ENCODE data around the gene ZBTB42.
A peak's percentile ranks its signal among the peaks of the same experiment; 100 is the strongest.

Gene ZBTB42

DNA sequence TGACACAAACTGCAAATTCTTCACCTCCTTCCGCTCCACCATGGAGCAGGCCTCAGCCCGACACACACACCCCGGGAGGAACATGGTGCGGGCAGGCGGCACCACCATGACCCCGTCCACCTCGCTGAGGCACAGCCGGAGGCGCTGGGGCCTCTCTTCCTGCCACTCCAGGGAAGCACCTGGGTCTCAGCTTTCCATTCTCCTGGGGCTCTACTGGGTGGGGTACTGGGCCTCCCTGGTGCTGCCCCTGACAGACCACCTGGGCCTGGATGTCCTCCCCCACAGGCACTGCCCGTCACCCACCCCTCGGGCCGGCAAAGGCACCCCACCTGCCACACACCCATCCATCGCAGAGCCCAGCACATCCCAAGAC is 15.2 kb upstream of the ZBTB42 start:
- H3K9me3 Mint-ChIP-seq = no peaks in the 10 kb centered on the region
- no peak overlapping the region for H3K4me3 Mint-ChIP-seq
- H3K36me3 Mint-ChIP-seq = peaks cover 15% of the 10 kb centered on the region
- DNase-seq (ENCODE audit: low spot score in 2 of 2) = no peak
- ATAC-seq = no peak
- H3K27ac Mint-ChIP-seq = peak overlapping the region; percentile 81
- peaks cover 21% of the 10 kb centered on the region for H3K4me1 Mint-ChIP-seq

DNA sequence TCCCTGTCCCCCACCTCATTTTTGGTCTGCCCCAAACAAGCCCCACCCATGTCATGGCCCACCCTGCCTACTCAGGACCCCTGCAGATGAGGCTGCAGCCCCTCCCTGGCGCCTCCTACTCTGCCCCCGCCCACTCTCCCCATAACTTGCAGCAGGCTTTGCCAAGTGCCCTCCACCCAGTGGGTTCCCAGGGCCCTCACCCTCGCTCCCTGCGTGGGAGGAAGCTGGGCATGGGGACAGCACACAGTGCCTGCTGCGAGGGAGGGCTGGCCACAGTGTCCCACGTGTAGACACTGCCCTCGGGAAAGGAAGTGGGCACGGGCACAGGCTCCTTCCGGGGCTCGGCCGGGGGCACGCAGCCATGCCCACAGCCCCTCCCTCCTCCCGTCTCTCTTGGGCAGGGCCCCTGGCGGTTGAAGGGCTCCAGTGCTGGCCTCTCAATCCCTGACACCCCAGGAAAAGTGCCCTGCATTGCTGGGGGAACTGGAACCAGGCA is 14.8 kb upstream of the ZBTB42 start:
- Mint-ChIP-seq H3K4me3 (no peak overlapping the region), H3K9me3 (no peaks in the 10 kb centered on the region), H3K4me1 (peaks cover 26% of the 10 kb centered on the region), H3K27ac (peak overlapping the region; percentile 81), H3K36me3 (peaks cover 16% of the 10 kb centered on the region)
- DNase-seq (ENCODE audit: low spot score in 2 of 2) (no peak), ATAC-seq (peak; percentile 41)

DNA sequence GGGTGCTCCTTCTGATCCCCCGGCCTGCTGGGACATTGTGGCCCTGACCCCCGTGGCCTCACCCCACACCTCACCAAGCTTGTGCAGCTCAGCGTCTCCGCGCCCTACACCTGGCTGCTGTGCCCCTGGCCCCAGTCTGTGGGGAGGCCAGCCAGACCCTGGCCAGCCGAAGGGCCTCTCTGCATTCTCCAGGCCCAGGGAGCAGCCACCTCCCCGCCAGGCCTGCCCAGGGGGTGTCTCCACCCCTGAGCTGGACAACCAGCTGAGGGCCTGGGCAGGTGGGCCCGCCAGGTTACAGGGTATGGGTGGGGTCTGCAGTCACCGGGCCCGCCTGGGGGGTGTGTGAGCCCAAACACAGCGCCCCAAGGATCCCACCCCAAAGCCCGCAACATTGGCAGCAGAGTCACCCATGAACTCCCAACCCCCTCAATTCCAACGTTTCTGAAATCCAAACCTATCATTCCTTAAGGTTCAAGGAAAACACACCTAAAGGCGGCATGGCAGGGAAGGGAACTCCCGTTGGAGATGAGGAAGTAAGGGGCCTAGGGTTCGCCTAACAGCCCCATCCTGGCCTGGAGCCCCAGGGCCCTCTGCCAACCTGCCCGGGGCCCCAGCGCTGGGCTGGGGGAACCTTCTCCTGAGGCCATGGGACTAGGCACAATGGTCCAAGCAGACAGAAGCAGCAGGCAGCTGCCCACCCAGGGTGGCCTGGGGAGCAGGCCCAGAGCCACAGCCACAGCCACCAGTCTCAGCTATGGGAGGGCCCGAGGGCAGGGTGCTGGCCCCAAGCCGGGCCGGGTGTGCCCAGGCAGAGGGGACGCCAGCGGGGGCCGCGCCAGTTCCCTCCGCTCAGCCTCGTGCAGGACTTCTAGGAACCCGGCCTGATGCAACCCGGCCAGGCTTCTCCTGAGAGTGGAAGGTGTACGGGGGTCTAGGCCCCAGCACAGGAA is 13.9 kb upstream of the ZBTB42 start:
- H3K36me3 Mint-ChIP-seq = peaks cover 23% of the 10 kb centered on the region
- no peak for DNase-seq (ENCODE audit: low spot score in 2 of 2)
- H3K4me1 Mint-ChIP-seq = peaks cover 32% of the 10 kb centered on the region
- no peak for ATAC-seq
- peak overlapping the region; percentile 81 for H3K27ac Mint-ChIP-seq
- no peaks in the 10 kb centered on the region for H3K9me3 Mint-ChIP-seq
- no peak overlapping the region for H3K4me3 Mint-ChIP-seq

DNA sequence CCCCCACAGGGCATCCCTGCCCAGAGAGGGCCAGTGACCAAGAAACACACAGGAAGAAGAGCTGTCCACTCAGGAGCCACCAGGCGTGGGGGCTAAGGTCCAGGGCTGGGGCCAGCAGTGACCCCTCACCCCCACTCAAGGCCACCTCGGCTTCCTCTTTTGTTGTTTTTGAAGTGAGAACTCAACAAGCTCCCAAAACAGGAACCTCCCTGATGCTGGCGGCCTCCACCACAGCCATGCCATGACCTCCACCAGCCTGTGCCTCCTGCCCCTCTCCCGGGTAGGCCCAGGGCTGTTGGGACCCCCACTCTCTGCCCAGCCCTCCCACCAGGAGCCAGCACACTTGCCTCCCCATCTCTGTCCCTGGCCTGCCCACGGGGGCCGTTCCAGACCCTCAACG is 13.2 kb upstream of the ZBTB42 start:
- H3K4me1 Mint-ChIP-seq = peaks cover 36% of the 10 kb centered on the region
- DNase-seq (ENCODE audit: low spot score in 2 of 2) (no peak), ATAC-seq (no peak)
- no peak overlapping the region for H3K4me3 Mint-ChIP-seq
- H3K9me3 Mint-ChIP-seq = no peaks in the 10 kb centered on the region
- peaks cover 26% of the 10 kb centered on the region for H3K36me3 Mint-ChIP-seq
- H3K27ac Mint-ChIP-seq = peak overlapping the region; percentile 81

DNA sequence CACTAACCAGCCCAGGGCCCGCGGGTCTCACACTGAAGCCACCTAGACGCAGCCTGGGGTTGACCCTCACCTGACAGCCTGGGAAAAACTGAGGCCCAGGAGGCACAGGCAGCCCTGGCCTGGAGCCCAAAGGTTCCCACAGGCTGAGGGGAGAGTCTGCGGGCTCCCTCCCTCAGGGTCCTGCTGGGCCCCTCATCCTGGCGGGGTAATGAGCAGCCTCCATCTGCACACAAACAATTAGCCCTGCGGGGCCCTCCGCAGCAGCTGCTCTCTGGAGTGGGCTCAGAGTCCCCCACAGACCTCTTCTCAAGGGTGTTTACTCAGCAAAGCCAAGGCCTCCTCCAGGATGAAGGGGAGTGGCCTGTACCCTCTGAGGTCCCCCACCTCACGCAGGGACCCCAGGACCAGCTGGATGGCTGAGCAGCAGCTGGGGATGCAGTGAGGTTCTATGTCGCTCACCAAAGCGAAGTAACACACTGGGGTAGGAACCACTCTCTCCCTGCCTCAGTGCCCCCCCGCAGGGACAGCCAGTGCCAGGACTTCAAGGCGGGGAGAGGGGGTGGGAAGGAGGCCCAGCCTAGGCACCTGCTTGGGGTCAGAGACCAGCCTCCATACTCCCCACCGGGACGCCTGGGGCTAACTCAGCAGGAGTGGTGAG is 12.6 kb upstream of the ZBTB42 start:
- peaks cover 32% of the 10 kb centered on the region for H3K36me3 Mint-ChIP-seq
- ATAC-seq = no peak
- H3K27ac Mint-ChIP-seq = peak overlapping the region; percentile 81
- no peaks in the 10 kb centered on the region for H3K9me3 Mint-ChIP-seq
- H3K4me1 Mint-ChIP-seq = peaks cover 41% of the 10 kb centered on the region
- no peak for DNase-seq (ENCODE audit: low spot score in 2 of 2)
- no peak overlapping the region for H3K4me3 Mint-ChIP-seq

DNA sequence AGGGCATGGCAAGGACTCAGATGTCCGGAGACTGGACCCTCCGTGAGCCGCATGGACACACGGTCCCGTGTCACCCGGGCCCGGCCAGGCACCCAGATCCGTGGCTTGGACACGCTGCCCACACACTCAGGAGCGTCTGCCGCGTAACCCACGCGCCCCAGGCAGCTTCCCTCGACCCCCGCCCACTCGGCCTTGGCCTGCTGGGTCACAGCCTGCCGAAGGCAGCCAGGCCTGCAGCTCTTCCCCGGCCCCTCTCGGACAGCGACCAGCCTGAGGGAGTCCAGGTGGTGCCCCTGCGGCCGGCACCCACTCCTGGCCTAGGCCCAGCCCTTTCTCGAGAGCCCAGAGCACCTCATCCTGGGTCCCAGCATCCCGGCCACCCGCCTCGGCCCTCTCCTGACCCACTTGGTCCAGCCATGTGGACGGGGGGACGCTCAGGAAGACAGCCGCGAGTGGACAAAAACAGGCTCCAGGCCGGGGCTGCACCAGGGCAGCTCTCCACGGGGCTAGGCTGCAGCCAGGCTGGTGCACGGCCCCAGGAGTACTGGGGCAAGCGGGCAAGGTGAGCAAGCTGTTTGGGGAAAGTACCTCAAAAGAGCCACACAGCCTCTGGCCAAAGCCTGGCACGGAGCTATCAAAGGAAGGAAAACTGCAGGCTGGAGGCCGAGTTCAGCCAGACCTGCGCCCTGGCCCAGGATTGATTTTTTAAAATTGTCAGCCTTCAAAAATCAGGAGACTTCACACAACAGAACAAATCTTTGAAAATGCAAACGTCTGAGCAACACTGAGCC is 11.8 kb upstream of the ZBTB42 start:
- H3K36me3 Mint-ChIP-seq = peaks cover 37% of the 10 kb centered on the region
- H3K27ac Mint-ChIP-seq = peak overlapping the region; percentile 32
- ATAC-seq (no peak), DNase-seq (ENCODE audit: low spot score in 2 of 2) (no peak)
- H3K9me3 Mint-ChIP-seq = no peaks in the 10 kb centered on the region
- no peak overlapping the region for H3K4me3 Mint-ChIP-seq
- peaks cover 49% of the 10 kb centered on the region for H3K4me1 Mint-ChIP-seq

DNA sequence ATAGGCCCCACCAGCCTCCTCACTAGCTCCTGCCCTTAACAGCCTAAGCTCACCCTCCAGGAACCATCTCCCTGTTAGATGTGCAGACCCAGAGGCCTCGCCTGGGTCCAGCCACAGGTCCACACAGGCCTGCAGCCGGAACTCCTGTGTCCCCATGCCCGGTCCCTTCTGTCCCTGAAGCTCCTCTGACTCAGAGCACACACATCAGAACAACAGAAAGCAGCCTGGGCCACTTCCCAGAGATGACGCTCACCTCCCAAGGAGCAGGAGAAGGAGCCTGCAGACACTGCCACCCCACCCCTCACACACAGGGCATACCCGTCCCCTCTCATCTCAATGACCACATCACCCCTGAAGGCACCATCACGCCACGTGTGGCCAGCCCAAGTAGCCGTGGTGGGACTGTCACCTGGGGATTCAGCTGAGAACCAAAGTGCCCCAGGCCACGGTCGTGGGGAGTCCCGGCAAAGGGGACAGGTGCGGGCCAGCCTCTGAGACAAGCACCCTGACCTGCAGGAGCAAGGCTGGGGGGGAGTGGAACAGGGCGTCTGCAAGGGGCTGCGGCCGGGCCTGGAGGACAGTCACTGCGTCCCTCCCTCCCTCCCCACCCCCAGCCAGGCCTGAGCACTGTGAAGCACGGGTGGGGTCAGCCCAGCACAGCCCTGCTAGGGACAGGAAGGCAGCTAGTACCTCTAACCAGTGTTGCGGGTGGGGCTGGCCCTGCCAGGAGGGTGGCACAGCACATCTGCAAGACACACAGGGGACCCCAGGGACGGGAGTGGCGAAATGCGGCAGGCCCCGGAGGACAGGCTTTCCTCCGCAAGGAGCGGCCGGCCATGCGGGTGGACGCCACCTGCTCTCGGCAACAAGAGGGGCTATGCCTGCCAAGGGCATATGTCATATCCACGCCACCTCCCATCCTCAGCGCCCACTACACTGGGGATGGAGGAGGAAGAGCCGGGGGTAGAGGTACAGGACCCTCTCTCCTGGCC is 10.9 kb upstream of the ZBTB42 start:
- Mint-ChIP-seq H3K27ac (peak overlapping the region; percentile 32), H3K36me3 (peaks cover 44% of the 10 kb centered on the region), H3K9me3 (no peaks in the 10 kb centered on the region), H3K4me1 (peaks cover 50% of the 10 kb centered on the region), H3K4me3 (no peak overlapping the region)
- DNase-seq (ENCODE audit: low spot score in 2 of 2) (no peak), ATAC-seq (no peak)

DNA sequence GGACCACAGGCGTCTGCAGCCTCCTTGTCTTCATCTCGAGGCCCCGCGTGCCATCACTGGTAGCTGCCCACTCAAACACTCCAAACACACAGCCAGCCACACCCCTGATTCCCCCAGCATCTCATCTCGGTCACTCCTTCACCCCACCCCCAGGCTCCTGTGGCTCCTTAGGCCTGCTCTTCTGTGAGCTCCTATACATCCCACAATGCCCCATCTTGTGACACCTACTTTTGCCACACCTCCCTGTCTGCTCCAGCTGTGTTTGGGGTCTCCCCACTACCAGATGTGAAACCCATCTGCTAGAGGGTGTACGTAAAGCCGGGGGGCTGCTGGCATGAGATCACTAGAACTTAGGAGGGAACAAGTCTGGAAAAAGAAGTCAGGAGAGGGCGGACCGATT is 9.5 kb upstream of the ZBTB42 start:
- no peak for DNase-seq (ENCODE audit: low spot score in 2 of 2)
- H3K4me3 Mint-ChIP-seq = no peak overlapping the region
- peak overlapping the region; percentile 84 for H3K27ac Mint-ChIP-seq
- H3K9me3 Mint-ChIP-seq = no peaks in the 10 kb centered on the region
- no peak for ATAC-seq
- peaks cover 42% of the 10 kb centered on the region for H3K36me3 Mint-ChIP-seq
- H3K4me1 Mint-ChIP-seq = peaks cover 53% of the 10 kb centered on the region

DNA sequence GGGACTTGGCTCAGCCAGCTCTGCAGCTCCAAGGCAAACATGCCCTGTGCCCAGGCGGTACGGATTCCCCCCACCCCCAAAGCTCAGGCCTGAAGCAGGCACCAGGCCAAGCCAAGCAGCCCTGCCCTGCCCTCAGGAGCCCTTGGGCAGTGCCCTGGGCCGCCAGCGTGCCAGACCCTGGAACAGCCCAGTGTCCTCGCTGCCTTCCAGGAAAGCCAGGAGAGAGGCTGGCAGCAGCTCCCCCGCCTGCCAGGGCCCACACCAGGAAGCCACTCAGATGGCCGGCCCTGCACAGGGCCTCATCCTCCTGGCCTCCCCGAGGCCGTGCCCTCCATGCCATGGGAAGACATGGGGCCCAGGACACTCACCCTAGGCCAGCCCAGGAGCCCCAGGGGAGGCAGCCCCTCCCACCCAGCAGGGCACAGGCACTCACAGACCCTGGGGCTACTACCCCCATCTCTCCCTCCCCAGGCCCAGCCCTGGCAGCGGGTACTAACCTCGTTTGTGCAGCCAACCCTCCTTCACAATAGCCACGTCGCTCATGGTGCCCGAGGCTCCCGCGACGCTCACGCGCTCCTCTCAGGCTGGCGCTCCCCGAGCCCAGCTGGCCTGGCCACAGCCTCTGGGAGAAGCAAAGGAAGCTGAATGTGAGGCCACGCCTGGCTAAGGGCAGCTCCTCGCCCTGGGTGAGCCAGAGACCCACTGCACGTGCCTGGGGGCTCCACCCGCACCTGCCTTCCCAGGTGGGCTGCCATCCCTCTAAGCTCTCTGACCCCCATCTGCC is 8.6 kb upstream of the ZBTB42 start:
- H3K4me1 Mint-ChIP-seq = peaks cover 46% of the 10 kb centered on the region
- peaks cover 35% of the 10 kb centered on the region for H3K36me3 Mint-ChIP-seq
- peak overlapping the region; percentile 83 for H3K4me3 Mint-ChIP-seq
- H3K9me3 Mint-ChIP-seq = no peaks in the 10 kb centered on the region
- peak overlapping the region; percentile 85 for H3K27ac Mint-ChIP-seq
- ATAC-seq = no peak
- no peak for DNase-seq (ENCODE audit: low spot score in 2 of 2)

DNA sequence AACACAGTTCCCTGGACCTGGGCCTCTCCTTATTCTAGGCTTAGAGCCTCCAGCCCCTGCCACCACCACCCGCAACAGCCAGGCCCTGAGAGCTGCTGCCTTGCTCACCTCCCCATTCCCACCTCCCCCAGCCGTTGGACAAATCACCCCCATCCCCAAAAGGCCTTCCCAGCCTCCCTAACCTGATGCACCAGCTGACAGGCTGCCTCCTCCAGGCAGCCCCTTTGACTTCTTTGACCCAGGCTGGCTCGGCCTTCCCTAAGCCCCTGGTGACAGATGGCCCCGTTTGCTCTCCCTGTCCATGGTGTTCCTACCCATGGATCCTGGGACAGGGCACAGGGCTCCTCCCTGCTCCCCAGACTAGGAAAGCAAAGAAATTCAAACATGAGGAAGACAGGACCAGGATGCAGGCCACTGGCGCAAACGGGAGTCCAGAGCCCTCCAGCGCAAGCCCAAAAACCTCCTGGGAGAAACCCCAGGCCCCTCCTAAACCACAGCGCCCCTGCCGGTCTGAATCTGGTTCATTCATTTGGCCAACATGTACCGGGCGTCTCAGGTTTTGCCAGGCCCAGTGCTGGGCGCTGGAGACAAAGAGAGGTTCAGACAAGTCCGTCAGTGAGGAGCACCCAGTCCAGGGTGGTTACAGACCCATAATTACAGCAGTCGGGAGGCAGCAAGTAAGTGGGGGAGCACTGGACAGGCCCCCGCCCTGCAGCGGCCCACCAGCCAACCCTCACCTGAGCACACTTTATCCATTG is 7.8 kb upstream of the ZBTB42 start:
- Mint-ChIP-seq H3K36me3 (peaks cover 35% of the 10 kb centered on the region), H3K9me3 (no peaks in the 10 kb centered on the region), H3K27ac (peak overlapping the region; percentile 85), H3K4me1 (peaks cover 44% of the 10 kb centered on the region), H3K4me3 (peak overlapping the region; percentile 83)
- no peak for DNase-seq (ENCODE audit: low spot score in 2 of 2)
- no peak for ATAC-seq

DNA sequence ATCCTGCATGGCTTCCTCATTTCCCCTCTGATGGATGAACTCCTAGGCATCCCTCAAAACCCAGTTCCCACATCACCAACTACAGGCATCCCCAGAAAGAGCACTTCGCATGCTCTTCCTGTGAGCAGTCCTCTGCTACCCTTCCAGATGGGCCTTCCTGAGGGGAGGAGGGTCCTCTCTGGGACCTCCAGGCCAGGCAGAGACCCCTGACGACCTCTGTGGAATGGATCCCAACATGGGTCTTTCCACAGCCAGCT is 7.3 kb upstream of the ZBTB42 start:
- Mint-ChIP-seq H3K4me1 (peaks cover 45% of the 10 kb centered on the region), H3K9me3 (no peaks in the 10 kb centered on the region), H3K36me3 (peaks cover 35% of the 10 kb centered on the region), H3K27ac (peak overlapping the region; percentile 85), H3K4me3 (peak overlapping the region; percentile 83)
- DNase-seq (ENCODE audit: low spot score in 2 of 2) (no peak), ATAC-seq (no peak)

DNA sequence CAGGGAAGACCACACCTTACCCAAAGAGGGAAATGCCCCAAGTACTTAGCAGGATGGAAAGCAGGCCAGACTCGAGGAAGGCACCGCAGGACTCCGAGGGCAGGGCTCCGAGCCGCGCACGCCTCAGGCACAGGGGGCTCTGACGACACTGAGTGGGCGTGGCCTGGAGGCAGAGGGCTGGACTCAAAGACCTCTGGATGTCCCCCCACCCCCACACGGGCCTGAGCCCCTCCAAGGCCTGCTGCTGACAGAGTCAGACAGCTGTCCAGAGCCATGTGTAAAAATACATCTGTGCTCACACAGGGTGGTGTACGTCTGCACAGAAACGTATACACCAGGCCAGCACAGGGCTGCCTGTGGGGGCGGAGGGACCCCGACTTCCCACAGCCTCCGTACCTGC is 6.8 kb upstream of the ZBTB42 start:
- DNase-seq (ENCODE audit: low spot score in 2 of 2) = peak; percentile 36 to 71
- peak; percentile 43 for ATAC-seq
- H3K4me3 Mint-ChIP-seq = peak overlapping the region; percentile 83
- peak overlapping the region; percentile 85 for H3K27ac Mint-ChIP-seq
- H3K9me3 Mint-ChIP-seq = no peaks in the 10 kb centered on the region
- peaks cover 47% of the 10 kb centered on the region for H3K4me1 Mint-ChIP-seq
- H3K36me3 Mint-ChIP-seq = peaks cover 35% of the 10 kb centered on the region

DNA sequence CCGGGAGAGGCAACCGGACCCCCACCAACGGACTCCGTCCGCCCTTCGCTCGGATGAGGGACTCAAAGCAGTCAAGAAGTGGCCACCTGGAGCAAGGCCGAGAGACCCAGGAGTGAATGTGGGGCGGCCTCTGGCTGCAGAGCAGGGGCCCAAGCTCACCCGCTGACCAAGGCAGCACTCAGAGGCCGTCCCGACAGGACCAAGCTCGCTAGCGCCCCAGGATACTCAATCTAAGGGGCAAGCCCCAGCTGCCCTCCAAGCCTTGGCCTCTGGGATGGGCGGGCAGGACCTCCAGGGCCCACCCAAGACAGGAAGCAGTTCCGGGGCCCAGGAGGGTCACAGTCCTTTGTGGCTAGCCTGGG is 6.3 kb upstream of the ZBTB42 start:
- H3K4me1 Mint-ChIP-seq = peaks cover 47% of the 10 kb centered on the region
- peak overlapping the region; percentile 85 for H3K27ac Mint-ChIP-seq
- no peak for ATAC-seq
- peaks cover 35% of the 10 kb centered on the region for H3K36me3 Mint-ChIP-seq
- H3K4me3 Mint-ChIP-seq = peak overlapping the region; percentile 83
- no peak for DNase-seq (ENCODE audit: low spot score in 2 of 2)
- no peaks in the 10 kb centered on the region for H3K9me3 Mint-ChIP-seq
